Natural killer cell treated with Interleukin-12 subunit alpha and Interleukin-12 subunit beta and Interleukin-15 and Interleukin-18, amount 100 ng/mL, for 72 hours (primary cell): ENCODE measurements around the gene SF3A1. TPM values are rescaled to one million over a fixed set of nuclear protein-coding genes. Genes with fewer than 3 reads are reported as not detected.

Experiments used
- ATAC-seq, 2 donors: fragments of 150-1000 bp; cut with Tn5 transposase in 1 of 2; sonication (Bioruptor Pico), chemical (Tn5 transposase) in 1 of 2; 2 replicates each; pipeline ENCODE4 v1.10.0; 2021
- DNase-seq: peaks from one replicate; pipeline ENCODE4 v3.0.0; 2022; ENCODE audit warnings: low spot score
- H3K27ac Mint-ChIP-seq, 2 donors: 1 replicate in 1 of 2; 2 replicates in 1 of 2; pipeline ENCODE4 v1.8.0; 2022; ENCODE audit warnings: mixed read lengths in 2 of 2, mild to moderate bottlenecking in 1 of 2, moderate library complexity in 1 of 2
- H3K27me3 Mint-ChIP-seq, 2 donors: 1 replicate in 1 of 2; 2 replicates in 1 of 2; pipeline ENCODE4 v1.8.0; 2022; ENCODE audit warnings: mixed read lengths in 2 of 2
- H3K36me3 Mint-ChIP-seq: one replicate; pipeline ENCODE4 v1.8.0; 2022; ENCODE audit warnings: mixed read lengths
- H3K4me1 Mint-ChIP-seq, 2 donors: 1 replicate in 1 of 2; 2 replicates in 1 of 2; pipeline ENCODE4 v1.8.0; 2022; ENCODE audit warnings: low read depth in 2 of 2, mixed read lengths in 2 of 2, mild to moderate bottlenecking in 1 of 2
- H3K4me3 Mint-ChIP-seq: one replicate; pipeline ENCODE4 v1.8.0; 2022; ENCODE audit warnings: mixed read lengths
- H3K9me3 Mint-ChIP-seq: 2 replicates; pipeline ENCODE4 v1.8.0; 2022; ENCODE audit warnings: mixed read lengths
- total RNA-seq, 2 donors: library from RNA; stranded (reverse); gene quantifications; one replicate each; pipeline ENCODE4 v1.2.3, GENCODE V29; 2022

SF3A1 gene
- total RNA-seq, 2 donors from 2014 or later: 225 to 301 TPM

- Mint-ChIP-seq H3K4me3 (no peak overlapping the region), H3K36me3 (peaks cover 6% of the 10 kb centered on the region), H3K9me3 (no peaks in the 10 kb centered on the region), H3K4me1 (no peaks in the 10 kb centered on the region), H3K27ac (no peak overlapping the region), H3K27me3 (no peaks in the 10 kb centered on the region)
- no peak for ATAC-seq
- DNase-seq: no peak
Observed at GRCh38 chr22:30332994-30333706, 23.5 kb downstream of the SF3A1 start.

GRCh38 chr22:30332551-30332950 lies 24.1 kb downstream of the SF3A1 start:
- no peak overlapping the region for H3K27ac Mint-ChIP-seq
- H3K27me3 Mint-ChIP-seq: no peaks in the 10 kb centered on the region
- peaks cover under 1 to 4% of the 10 kb centered on the region in 2 donors for H3K4me1 Mint-ChIP-seq
- peaks cover 6% of the 10 kb centered on the region for H3K36me3 Mint-ChIP-seq
- DNase-seq: no peak
- H3K4me3 Mint-ChIP-seq: no peak overlapping the region
- ATAC-seq: no peak
- H3K9me3 Mint-ChIP-seq: no peaks in the 10 kb centered on the region

- Mint-ChIP-seq H3K9me3 (no peaks in the 10 kb centered on the region), H3K36me3 (peaks cover 6% of the 10 kb centered on the region), H3K4me1 (peaks cover 29 to 31% of the 10 kb centered on the region in 2 donors), H3K4me3 (no peak overlapping the region), H3K27ac (peak overlapping the region in 1 of 2 donors; percentile 91), H3K27me3 (no peaks in the 10 kb centered on the region)
- ATAC-seq: no peak
- peak; percentile 22 for DNase-seq
Observed at GRCh38 chr22:30328466-30329049, 28.1 kb downstream of the SF3A1 start.

- peaks cover 6% of the 10 kb centered on the region for H3K36me3 Mint-ChIP-seq
- H3K4me1 Mint-ChIP-seq: peaks cover 34 to 35% of the 10 kb centered on the region in 2 donors
- no peaks in the 10 kb centered on the region for H3K9me3 Mint-ChIP-seq
- H3K27me3 Mint-ChIP-seq: no peaks in the 10 kb centered on the region
- DNase-seq (no peak), ATAC-seq (no peak)
- peak overlapping the region; percentile 70 for H3K4me3 Mint-ChIP-seq
- H3K27ac Mint-ChIP-seq: peak overlapping the region; percentile 77 to 91
Observed at GRCh38 chr22:30327864-30328345, 28.8 kb downstream of the SF3A1 start.

GRCh38 chr22:30326706-30327362 lies 29.9 kb downstream of the SF3A1 start, which contains the start of gene TBC1D10A:
TSS of gene TBC1D10A (minus strand) at chr22:30326941. CDS start at chr22:30326881, 60 bp downstream.
- peak; percentile 91 for DNase-seq
- H3K4me3 Mint-ChIP-seq: peak within 1 kb of the TSS; percentile 70
- peaks cover 34 to 35% of the 10 kb centered on the region in 2 donors for H3K4me1 Mint-ChIP-seq
- H3K36me3 Mint-ChIP-seq: peaks cover 6% of the 10 kb centered on the region
- no peaks in the 10 kb centered on the region for H3K27me3 Mint-ChIP-seq
- no peaks in the 10 kb centered on the region for H3K9me3 Mint-ChIP-seq
- ATAC-seq: peak; percentile 95 to 96
- peak within 1 kb of the TSS; percentile 77 to 91 for H3K27ac Mint-ChIP-seq

- ATAC-seq: peak; percentile 67 to 72
- no peaks in the 10 kb centered on the region for H3K27me3 Mint-ChIP-seq
- peaks cover 34 to 35% of the 10 kb centered on the region in 2 donors for H3K4me1 Mint-ChIP-seq
- no peaks in the 10 kb centered on the region for H3K9me3 Mint-ChIP-seq
- DNase-seq: peak; percentile 70
- peak overlapping the region; percentile 65 for H3K4me3 Mint-ChIP-seq
- peaks cover 6% of the 10 kb centered on the region for H3K36me3 Mint-ChIP-seq
- H3K27ac Mint-ChIP-seq: peak overlapping the region; percentile 45 to 65
Observed at GRCh38 chr22:30326255-30326705, 30.4 kb downstream of the SF3A1 start.

GRCh38 chr22:30325724-30326254 lies 30.9 kb downstream of the SF3A1 start:
- H3K4me1 Mint-ChIP-seq: peaks cover 35 to 39% of the 10 kb centered on the region in 2 donors
- peaks cover 6% of the 10 kb centered on the region for H3K36me3 Mint-ChIP-seq
- H3K9me3 Mint-ChIP-seq: no peaks in the 10 kb centered on the region

GRCh38 chr22:30325065-30325720 lies 31.5 kb downstream of the SF3A1 start:
- Mint-ChIP-seq H3K4me1 (peaks cover 41 to 44% of the 10 kb centered on the region in 2 donors), H3K27ac (peak overlapping the region; percentile 45 to 65), H3K27me3 (no peaks in the 10 kb centered on the region), H3K4me3 (peak overlapping the region; percentile 65), H3K9me3 (no peaks in the 10 kb centered on the region), H3K36me3 (peaks cover under 1% of the 10 kb centered on the region)
- ATAC-seq (no peak), DNase-seq (no peak)

More at GRCh38 chr22:30325724-30326254, 30.9 kb downstream of the SF3A1 start:
- ATAC-seq: no peak
- Mint-ChIP-seq H3K27me3 (no peaks in the 10 kb centered on the region), H3K27ac (peak overlapping the region; percentile 45 to 65), H3K4me3 (peak overlapping the region; percentile 65)
- no peak for DNase-seq

GRCh38 chr22:30324014-30324730 lies 32.5 kb downstream of the SF3A1 start:
- DNase-seq: no peak
- Mint-ChIP-seq H3K4me1 (peaks cover 51 to 53% of the 10 kb centered on the region in 2 donors), H3K27me3 (no peaks in the 10 kb centered on the region), H3K9me3 (no peaks in the 10 kb centered on the region), H3K4me3 (peak overlapping the region; percentile 65), H3K36me3 (no peaks in the 10 kb centered on the region), H3K27ac (peak overlapping the region; percentile 45 to 65)
- no peak for ATAC-seq

GRCh38 chr22:30323246-30323645 lies 33.4 kb downstream of the SF3A1 start:
- ATAC-seq (no peak), DNase-seq (no peak)
- H3K27ac Mint-ChIP-seq: peak overlapping the region in 1 of 2 donors; percentile 65
- no peaks in the 10 kb centered on the region for H3K27me3 Mint-ChIP-seq
- peaks cover 60 to 62% of the 10 kb centered on the region in 2 donors for H3K4me1 Mint-ChIP-seq
- H3K36me3 Mint-ChIP-seq: no peaks in the 10 kb centered on the region
- H3K4me3 Mint-ChIP-seq: no peak overlapping the region
- H3K9me3 Mint-ChIP-seq: no peaks in the 10 kb centered on the region

- Mint-ChIP-seq H3K9me3 (no peaks in the 10 kb centered on the region), H3K27ac (peak overlapping the region; percentile 10 to 70), H3K27me3 (no peaks in the 10 kb centered on the region), H3K4me1 (peaks cover 59 to 69% of the 10 kb centered on the region in 2 donors), H3K36me3 (no peaks in the 10 kb centered on the region), H3K4me3 (no peak overlapping the region)
- no peak for ATAC-seq
- no peak for DNase-seq
Observed at GRCh38 chr22:30321461-30321860, 35.2 kb downstream of the SF3A1 start.

GRCh38 chr22:30320021-30320556 lies 36.6 kb downstream of the SF3A1 start:
- Mint-ChIP-seq H3K4me3 (no peak overlapping the region), H3K27me3 (no peaks in the 10 kb centered on the region), H3K9me3 (no peaks in the 10 kb centered on the region), H3K27ac (peak overlapping the region in 1 of 2 donors; percentile 10), H3K36me3 (no peaks in the 10 kb centered on the region), H3K4me1 (peaks cover 64 to 71% of the 10 kb centered on the region in 2 donors)
- no peak for DNase-seq
- no peak for ATAC-seq
